PC-3 (cell line): ENCODE results near the gene TMEM52. TPM values are rescaled to one million over a fixed set of nuclear protein-coding genes. Genes with fewer than 3 reads are reported as not detected.

ENCODE experiments used
- ATAC-seq: fragments of 200-7000 bp; cut with Tn5 transposase; 2 replicates; pipeline ENCODE4 v1.9.1; 2020; ENCODE audit warnings: mild to moderate bottlenecking, moderate library complexity
- BruUV-seq: library from RNA; stranded (reverse); fragments of 400-500 nt; replicated peaks from 2 replicates; lab custom pipeline; 2021; lab: Mats Ljungman, UMichigan
- CTCF ChIA-PET: fragments of 300-600 bp; sonication (Branson Sonifier 250); formaldehyde crosslinking; loops from one replicate; lab custom pipeline; 2022; ENCODE audit warnings: antibody characterized with exemption; lab: Charles Lee
- POLR2A ChIA-PET: fragments of 300-600 bp; sonication (Branson Sonifier 250); formaldehyde crosslinking; loops from one replicate; lab custom pipeline; 2022; ENCODE audit warnings: antibody characterized with exemption; ENCODE audit not compliant: unreplicated experiment; lab: Charles Lee
- DNase-seq: peaks from one replicate; pipeline ENCODE4 v3.0.0-alpha.2; 2015
- H2AFZ ChIP-seq: fragments of 300-600 bp; sonication (generic); 2 replicates; pipeline ENCODE4 v1.6.0; 2016; ENCODE audit warnings: antibody characterized with exemption, low read length
- H3F3A ChIP-seq: fragments of 300-600 bp; sonication (generic); one replicate; pipeline ENCODE4 v1.6.0; 2017; ENCODE audit warnings: antibody characterized with exemption, low read length, control low read depth, mild to moderate bottlenecking; ENCODE audit not compliant: unreplicated experiment
- H3K27ac ChIP-seq: fragments of 300-600 bp; sonication (generic); 2 replicates; pipeline ENCODE4 v1.5.1; 2016; ENCODE audit warnings: mild to moderate bottlenecking, low read length
- H3K27me3 ChIP-seq: fragments of 300-600 bp; sonication (generic); 2 replicates; pipeline ENCODE4 v1.6.1; 2016; ENCODE audit warnings: low read length, mixed read lengths
- H3K36me3 ChIP-seq: fragments of 300-600 bp; sonication (generic); 2 replicates; pipeline ENCODE4 v1.6.1; 2016; ENCODE audit warnings: low read depth, mixed run types, low read length, mixed read lengths
- H3K4me1 ChIP-seq: fragments of 300-600 bp; sonication (generic); 2 replicates; pipeline ENCODE4 v1.5.1; 2016; ENCODE audit warnings: low read length; ENCODE audit not compliant: insufficient read depth
- H3K4me2 ChIP-seq: fragments of 300-600 bp; sonication (generic); 2 replicates; pipeline ENCODE4 v1.6.0; 2016; ENCODE audit warnings: low read length
- H3K4me3 ChIP-seq: fragments of 300-600 bp; sonication (generic); 2 replicates; pipeline ENCODE4 v1.5.1; 2016; ENCODE audit warnings: mild to moderate bottlenecking, low read length, mixed read lengths
- H3K79me2 ChIP-seq: fragments of 300-600 bp; sonication (generic); 2 replicates; pipeline ENCODE4 v1.6.1; 2017; ENCODE audit warnings: low read length, mixed read lengths
- H3K9ac ChIP-seq: fragments of 300-600 bp; sonication (generic); 2 replicates; pipeline ENCODE4 v1.6.0; 2016; ENCODE audit warnings: mild to moderate bottlenecking, low read length
- H3K9me2 ChIP-seq: fragments of 300-600 bp; sonication (generic); replicated peaks from 2 replicates; pipeline ENCODE4 v1.6.1; 2016; ENCODE audit warnings: mixed run types, low read length, mixed read lengths
- H3K9me3 ChIP-seq: fragments of 300-600 bp; sonication (generic); 2 replicates; pipeline ENCODE4 v1.6.1; 2016; ENCODE audit warnings: low read length, mixed read lengths
- H4K20me1 ChIP-seq: fragments of 300-600 bp; sonication (generic); 2 replicates; pipeline ENCODE4 v1.6.1; 2016; ENCODE audit warnings: low read length, mixed read lengths
- EZH2 ChIP-seq: fragments of 300-600 bp; sonication (generic); IDR thresholded peaks from one replicate; pipeline ENCODE4 v1.6.1; 2017; ENCODE audit warnings: antibody characterized with exemption, mild to moderate bottlenecking, low read length; ENCODE audit not compliant: unreplicated experiment
- EZH2phosphoT487 ChIP-seq: fragments of 300-600 bp; sonication (generic); IDR thresholded peaks from 2 replicates; pipeline ENCODE4 v1.6.1; 2018; ENCODE audit warnings: mild to moderate bottlenecking, antibody characterized with exemption, low read length, borderline replicate concordance
- intact Hi-C: fragments of 100-400 bp; cut with micrococcal nuclease; formaldehyde crosslinking; loops from 2 replicates; pipeline ENCODE4 v1.9.0; 2023
- total RNA-seq: library from RNA; depleted of rRNA; stranded (reverse); fragments of >200 nt; gene quantifications from 2 replicates; pipeline ENCODE4 v1.2.3, GENCODE V29; 2014
- TF ChIP-seq, protein P1 (sequence below): fragments of 300-600 bp; sonication (generic); conservative IDR thresholded peaks from 2 replicates; pipeline ENCODE4 v1.5.1; 2017; ENCODE audit warnings: antibody characterized with exemption, low read depth, mild to moderate bottlenecking, low read length

The TMEM52 gene
- total RNA-seq, 1 experiment from 2014 or later = 22.6 TPM

DNA sequence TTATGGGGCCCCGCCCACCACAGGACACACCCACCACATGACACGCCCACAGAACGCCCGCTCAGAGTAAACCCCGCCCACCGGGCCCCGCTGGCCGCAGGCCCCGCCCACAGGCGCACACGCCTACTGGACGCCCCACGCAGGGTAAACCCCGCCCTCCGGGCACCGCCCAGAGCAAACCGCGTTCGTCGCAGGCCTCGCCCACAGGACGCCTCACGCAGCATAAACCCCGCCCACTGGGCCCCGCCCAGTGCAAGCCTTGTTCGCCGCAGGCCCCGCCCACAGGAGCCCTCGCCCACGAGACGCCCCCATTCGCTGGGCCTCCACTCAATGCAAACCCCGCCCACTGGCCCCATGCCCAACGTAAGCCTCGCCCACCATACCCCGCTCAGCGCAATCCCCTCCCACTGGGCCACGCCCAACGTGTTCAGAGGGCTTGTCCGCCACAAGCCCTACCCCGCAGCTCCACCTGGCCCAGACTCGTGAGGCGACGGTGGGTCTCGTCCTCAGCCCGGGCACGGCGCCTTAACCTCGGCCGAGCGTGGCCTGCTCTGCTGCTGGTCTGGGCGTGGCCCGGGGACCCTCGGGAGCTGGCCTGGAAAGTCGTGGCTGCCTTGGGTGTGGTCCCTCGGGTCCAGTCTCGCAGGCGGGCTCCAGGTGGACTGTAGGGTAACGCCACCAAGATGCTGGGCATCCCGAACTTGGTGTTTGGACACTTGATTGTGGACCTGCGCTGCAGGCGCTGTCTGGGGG, 401 bp upstream of the TMEM52 start:
- Histone ChIP-seq H3K79me2 (no peaks in the 10 kb centered on the region), H3K36me3 (no peaks in the 10 kb centered on the region), H3K9ac (peak overlapping the region; percentile 16; the same call in 1 of the 2 replicates), H3F3A (no peaks in the 10 kb centered on the region), H3K4me2 (peak overlapping the region; percentile 88), H2AFZ (peak overlapping the region; percentile 78), H3K9me3 (no peaks in the 10 kb centered on the region), H4K20me1 (no peaks in the 10 kb centered on the region), H3K27ac (no peak overlapping the region), H3K9me2 (no peaks in the 10 kb centered on the region), H3K4me1 (peaks cover 15% of the 10 kb centered on the region), H3K27me3 (no peaks in the 10 kb centered on the region), H3K4me3 (peak overlapping the region; percentile 73)
- BruUV-seq = no TSS peak
- ATAC-seq = peak; percentile 87
- POLR2A ChIA-PET = no interaction called here
- CTCF ChIA-PET = interaction anchor here (0.7 kb wide), 1 partner anchor 125 kb away, joined by 5 read pairs; no protein-coding TSS in a partner anchor
- peak; percentile 100 for DNase-seq
- TF ChIP-seq EZH2phosphoT487 = no peak
- no peak for TF ChIP-seq EZH2
- TF ChIP-seq, protein P1, sequence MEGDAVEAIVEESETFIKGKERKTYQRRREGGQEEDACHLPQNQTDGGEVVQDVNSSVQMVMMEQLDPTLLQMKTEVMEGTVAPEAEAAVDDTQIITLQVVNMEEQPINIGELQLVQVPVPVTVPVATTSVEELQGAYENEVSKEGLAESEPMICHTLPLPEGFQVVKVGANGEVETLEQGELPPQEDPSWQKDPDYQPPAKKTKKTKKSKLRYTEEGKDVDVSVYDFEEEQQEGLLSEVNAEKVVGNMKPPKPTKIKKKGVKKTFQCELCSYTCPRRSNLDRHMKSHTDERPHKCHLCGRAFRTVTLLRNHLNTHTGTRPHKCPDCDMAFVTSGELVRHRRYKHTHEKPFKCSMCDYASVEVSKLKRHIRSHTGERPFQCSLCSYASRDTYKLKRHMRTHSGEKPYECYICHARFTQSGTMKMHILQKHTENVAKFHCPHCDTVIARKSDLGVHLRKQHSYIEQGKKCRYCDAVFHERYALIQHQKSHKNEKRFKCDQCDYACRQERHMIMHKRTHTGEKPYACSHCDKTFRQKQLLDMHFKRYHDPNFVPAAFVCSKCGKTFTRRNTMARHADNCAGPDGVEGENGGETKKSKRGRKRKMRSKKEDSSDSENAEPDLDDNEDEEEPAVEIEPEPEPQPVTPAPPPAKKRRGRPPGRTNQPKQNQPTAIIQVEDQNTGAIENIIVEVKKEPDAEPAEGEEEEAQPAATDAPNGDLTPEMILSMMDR = no peak
- intact Hi-C loops = loop anchor here (1.0 kb wide), 2 partner anchors 10 to 214 kb away; no protein-coding TSS in a partner anchor

GRCh38 chr1:1917995-1918900, 831 bp downstream of the TMEM52 start:
- no peaks in the 10 kb centered on the region for H3K27me3 ChIP-seq
- ATAC-seq (no peak; the same call in 1 of the 2 replicates), DNase-seq (no peak)
- H3K4me3 ChIP-seq = peak overlapping the region; percentile 73
- peak overlapping the region; percentile 78 for H2AFZ ChIP-seq
- H3K9me2 ChIP-seq = no peaks in the 10 kb centered on the region
- intact Hi-C loops = no loop called here
- ChIA-PET POLR2A (no interaction called here), CTCF (no interaction called here)
- peak overlapping the region; percentile 35 for H3K9ac ChIP-seq
- no peaks in the 10 kb centered on the region for H4K20me1 ChIP-seq
- H3K9me3 ChIP-seq = no peaks in the 10 kb centered on the region
- H3K4me2 ChIP-seq = peak overlapping the region; percentile 88
- H3K4me1 ChIP-seq = peaks cover 15% of the 10 kb centered on the region
- no peaks in the 10 kb centered on the region for H3F3A ChIP-seq
- TF ChIP-seq, protein P1 = no peak
- TF ChIP-seq EZH2phosphoT487 (no peak), EZH2 (no peak)
- no TSS peak for BruUV-seq
- no peaks in the 10 kb centered on the region for H3K79me2 ChIP-seq
- no peak overlapping the region for H3K27ac ChIP-seq
- H3K36me3 ChIP-seq = no peaks in the 10 kb centered on the region
